Uterus (tissue), 2 donors: Measurements from ENCODE around the gene METTL26.

ENCODE experiments used
- POLR2A ChIP-seq, 2 donors: fragments of 450-650 bp; IDR thresholded peaks; one replicate each; pipeline ENCODE4 v1.6.1; 2016; ENCODE audit warnings: antibody characterized with exemption in 2 of 2, mild to moderate bottlenecking in 1 of 2, moderate library complexity in 1 of 2
- TF ChIP-seq, protein P1 (sequence below), 4 experiments: fragments of 200-600 bp in 2 of 4; fragments of 450-650 bp in 2 of 4; sonication (generic) in 2 of 4; IDR thresholded peaks; one replicate each; pipeline ENCODE4 v1.5.1; 2016 to 2019; ENCODE audit warnings: antibody characterized with exemption in 4 of 4, mild to moderate bottlenecking in 2 of 4, moderate library complexity in 1 of 4

DNA sequence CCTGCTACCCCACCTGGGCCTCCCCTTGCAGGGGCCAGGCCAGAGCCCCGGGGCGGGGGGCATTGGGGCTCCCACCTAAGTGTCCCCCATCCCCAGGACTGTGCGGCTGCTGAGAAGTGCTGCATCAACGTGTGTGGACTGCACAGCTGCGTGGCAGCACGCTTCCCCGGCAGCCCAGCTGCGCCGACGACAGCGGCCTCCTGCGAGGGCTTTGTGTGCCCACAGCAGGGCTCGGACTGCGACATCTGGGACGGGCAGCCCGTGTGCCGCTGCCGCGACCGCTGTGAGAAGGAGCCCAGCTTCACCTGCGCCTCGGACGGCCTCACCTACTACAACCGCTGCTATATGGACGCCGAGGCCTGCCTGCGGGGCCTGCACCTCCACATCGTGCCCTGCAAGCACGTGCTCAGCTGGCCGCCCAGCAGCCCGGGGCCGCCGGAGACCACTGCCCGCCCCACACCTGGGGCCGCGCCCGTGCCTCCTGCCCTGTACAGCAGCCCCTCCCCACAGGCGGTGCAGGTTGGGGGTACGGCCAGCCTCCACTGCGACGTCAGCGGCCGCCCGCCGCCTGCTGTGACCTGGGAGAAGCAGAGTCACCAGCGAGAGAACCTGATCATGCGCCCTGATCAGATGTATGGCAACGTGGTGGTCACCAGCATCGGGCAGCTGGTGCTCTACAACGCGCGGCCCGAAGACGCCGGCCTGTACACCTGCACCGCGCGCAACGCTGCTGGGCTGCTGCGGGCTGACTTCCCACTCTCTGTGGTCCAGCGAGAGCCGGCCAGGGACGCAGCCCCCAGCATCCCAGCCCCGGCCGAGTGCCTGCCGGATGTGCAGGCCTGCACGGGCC is 3.4 kb downstream of the METTL26 start:
- TF ChIP-seq, protein P1, sequence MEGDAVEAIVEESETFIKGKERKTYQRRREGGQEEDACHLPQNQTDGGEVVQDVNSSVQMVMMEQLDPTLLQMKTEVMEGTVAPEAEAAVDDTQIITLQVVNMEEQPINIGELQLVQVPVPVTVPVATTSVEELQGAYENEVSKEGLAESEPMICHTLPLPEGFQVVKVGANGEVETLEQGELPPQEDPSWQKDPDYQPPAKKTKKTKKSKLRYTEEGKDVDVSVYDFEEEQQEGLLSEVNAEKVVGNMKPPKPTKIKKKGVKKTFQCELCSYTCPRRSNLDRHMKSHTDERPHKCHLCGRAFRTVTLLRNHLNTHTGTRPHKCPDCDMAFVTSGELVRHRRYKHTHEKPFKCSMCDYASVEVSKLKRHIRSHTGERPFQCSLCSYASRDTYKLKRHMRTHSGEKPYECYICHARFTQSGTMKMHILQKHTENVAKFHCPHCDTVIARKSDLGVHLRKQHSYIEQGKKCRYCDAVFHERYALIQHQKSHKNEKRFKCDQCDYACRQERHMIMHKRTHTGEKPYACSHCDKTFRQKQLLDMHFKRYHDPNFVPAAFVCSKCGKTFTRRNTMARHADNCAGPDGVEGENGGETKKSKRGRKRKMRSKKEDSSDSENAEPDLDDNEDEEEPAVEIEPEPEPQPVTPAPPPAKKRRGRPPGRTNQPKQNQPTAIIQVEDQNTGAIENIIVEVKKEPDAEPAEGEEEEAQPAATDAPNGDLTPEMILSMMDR (IDR thresholded peaks at IDR 0.05): no peak
- TF ChIP-seq POLR2A (IDR thresholded peaks at IDR 0.05): no peak
